BE2C (cell line): ENCODE data around the gene BOD1L1.

Source experiments
- DNase-seq: peaks from one replicate; pipeline ENCODE4 v3.0.0-alpha.2; 2020
- H3K27me3 ChIP-seq: fragments of 250-450 bp; sonication (Bioruptor Pico); 2 replicates; pipeline ENCODE4 v1.5.1; 2020; ENCODE audit warnings: mild to moderate bottlenecking
- H3K36me3 ChIP-seq: fragments of 250-450 bp; sonication (Bioruptor Pico); 2 replicates; pipeline ENCODE4 v1.5.1; 2020; ENCODE audit warnings: mild to moderate bottlenecking
- H3K4me1 ChIP-seq: fragments of 250-450 bp; sonication (Bioruptor Pico); 2 replicates; pipeline ENCODE4 v1.5.1; 2020
- H3K4me3 ChIP-seq: 2 replicates; pipeline ENCODE4 v1.5.1; 2011; ENCODE audit warnings: low read depth, low read length
- H3K9me3 ChIP-seq: fragments of 250-450 bp; sonication (Bioruptor Pico); 2 replicates; pipeline ENCODE4 v1.5.1; 2020
- CTCF ChIP-seq: IDR thresholded peaks from 2 replicates; pipeline ENCODE4 v1.5.1; 2012; ENCODE audit warnings: mild to moderate bottlenecking, low read depth, low read length

BOD1L1 gene

GRCh38 chr4:13584481-13584880, 43.0 kb downstream of the BOD1L1 start:
- no peaks in the 10 kb centered on the region for H3K9me3 ChIP-seq
- no peaks in the 10 kb centered on the region for H3K4me1 ChIP-seq
- peaks cover 26% of the 10 kb centered on the region for H3K36me3 ChIP-seq
- no peaks in the 10 kb centered on the region for H3K27me3 ChIP-seq
- DNase-seq = no peak
- H3K4me3 ChIP-seq = no peak overlapping the region
- no peak for TF ChIP-seq CTCF

- Histone ChIP-seq H3K4me1 (no peaks in the 10 kb centered on the region), H3K9me3 (no peaks in the 10 kb centered on the region), H3K27me3 (no peaks in the 10 kb centered on the region), H3K4me3 (no peak overlapping the region), H3K36me3 (peaks cover 30% of the 10 kb centered on the region)
- TF ChIP-seq CTCF = no peak
- DNase-seq = no peak
These were observed 47.5 kb downstream of the BOD1L1 start for GRCh38 chr4:13580036-13580435.

DNA sequence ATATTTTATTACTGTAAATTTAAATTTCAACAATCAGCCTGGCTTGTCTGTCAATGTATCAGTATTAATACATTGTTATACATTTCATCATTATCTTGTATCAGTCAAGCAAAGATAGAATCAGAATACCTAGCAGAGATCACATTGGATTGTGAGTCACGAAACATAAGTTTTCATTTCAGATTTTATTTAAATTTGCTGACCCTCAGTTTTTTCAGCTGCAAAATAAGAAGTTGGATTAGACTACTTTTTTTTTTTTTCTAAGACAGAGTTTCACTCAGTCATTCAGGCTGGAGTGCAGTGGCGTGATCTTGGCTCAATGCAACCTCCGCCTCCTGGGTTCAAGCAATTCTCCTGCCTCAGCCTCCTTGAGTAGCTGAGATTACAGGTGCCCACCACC, 49.9 kb downstream of the BOD1L1 start:
- Histone ChIP-seq H3K4me3 (no peak overlapping the region), H3K4me1 (no peaks in the 10 kb centered on the region), H3K9me3 (no peaks in the 10 kb centered on the region), H3K36me3 (peaks cover 30% of the 10 kb centered on the region), H3K27me3 (no peaks in the 10 kb centered on the region)
- TF ChIP-seq CTCF = no peak
- no peak for DNase-seq

DNA sequence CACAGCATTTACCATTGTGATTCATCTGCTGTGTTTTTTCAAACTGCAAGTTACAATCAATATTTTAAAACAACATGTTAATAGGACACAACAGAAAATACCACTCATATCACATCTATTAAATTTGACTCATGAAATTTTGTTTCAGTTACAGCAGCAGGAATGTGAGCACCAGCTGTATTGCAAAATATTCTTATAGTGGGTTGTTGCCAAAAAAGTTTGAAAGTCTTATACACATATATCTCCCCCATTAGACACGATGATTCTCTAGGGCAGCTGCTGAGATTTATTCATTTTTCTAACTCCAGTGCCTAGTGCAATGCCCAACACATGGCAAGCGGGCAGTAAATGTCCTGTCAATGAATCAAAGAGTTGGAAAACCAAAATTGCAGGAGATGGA, 56.6 kb downstream of the BOD1L1 start:
- no peaks in the 10 kb centered on the region for H3K9me3 ChIP-seq
- H3K36me3 ChIP-seq = peaks cover 21% of the 10 kb centered on the region
- DNase-seq = no peak
- TF ChIP-seq CTCF = no peak
- H3K4me1 ChIP-seq = no peaks in the 10 kb centered on the region
- no peaks in the 10 kb centered on the region for H3K27me3 ChIP-seq
- H3K4me3 ChIP-seq = no peak overlapping the region

DNA sequence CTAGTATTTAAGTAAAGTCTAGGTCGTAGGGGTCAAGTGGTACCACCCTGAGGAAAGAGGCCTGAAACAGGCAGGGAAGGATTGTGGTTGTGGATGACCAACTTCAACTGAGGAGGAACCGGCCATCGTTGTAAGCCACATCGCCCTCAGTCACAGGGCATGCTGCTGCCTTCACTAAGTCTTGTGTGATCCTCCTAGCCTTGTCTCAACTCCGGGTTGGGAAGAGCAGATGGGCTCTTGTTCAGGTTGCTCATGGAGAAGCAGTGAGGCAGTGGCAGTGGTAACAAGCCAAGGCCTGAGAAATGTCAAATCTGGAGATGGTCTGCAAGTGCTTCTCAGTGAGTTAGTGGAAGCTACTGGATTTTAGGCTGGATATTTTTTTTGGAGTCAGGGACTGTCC, 60.4 kb downstream of the BOD1L1 start:
- H3K36me3 ChIP-seq = peaks cover 18% of the 10 kb centered on the region
- H3K27me3 ChIP-seq = no peaks in the 10 kb centered on the region
- DNase-seq = no peak
- no peak for TF ChIP-seq CTCF
- no peaks in the 10 kb centered on the region for H3K9me3 ChIP-seq
- H3K4me3 ChIP-seq = no peak overlapping the region
- no peaks in the 10 kb centered on the region for H3K4me1 ChIP-seq

DNA sequence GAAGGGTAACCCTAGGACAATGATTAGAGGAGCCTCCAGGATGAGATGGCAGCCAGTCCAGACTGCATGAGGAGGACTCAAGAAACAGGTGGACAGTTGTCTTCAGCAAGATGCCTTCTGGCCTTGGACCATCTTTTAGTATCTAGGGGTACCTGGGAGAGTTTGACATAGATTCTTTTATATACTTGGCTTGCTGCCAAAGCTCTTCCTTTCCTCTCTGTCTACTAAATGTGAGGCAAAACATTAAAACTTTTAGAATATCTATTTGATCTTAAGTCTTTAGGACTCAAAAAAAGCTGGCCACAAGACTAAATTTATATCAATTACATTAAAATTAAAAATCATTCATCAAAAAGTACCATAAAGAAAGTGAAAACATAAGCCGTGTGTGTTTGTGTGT, 64.6 kb downstream of the BOD1L1 start:
- no peak for TF ChIP-seq CTCF
- DNase-seq = no peak
- H3K36me3 ChIP-seq = no peaks in the 10 kb centered on the region; the same call in 1 of the 2 replicates
- H3K27me3 ChIP-seq = no peaks in the 10 kb centered on the region
- H3K9me3 ChIP-seq = no peaks in the 10 kb centered on the region
- H3K4me3 ChIP-seq = no peak overlapping the region
- H3K4me1 ChIP-seq = no peaks in the 10 kb centered on the region
